Measurements from ENCODE around the gene TRABD2B. TPM values are rescaled to one million over a fixed set of nuclear protein-coding genes. Genes with fewer than 3 reads are reported as not detected.

Gene TRABD2B
- total and polyA plus RNA-seq, 2 of the 13 experiments (the other 11 are each of a cell fraction or from before 2014, with no cell fraction given): 0.04 TPM; not detected in 1

GRCh38 chr1:47866601-47867437 lies 130.4 kb downstream of the TRABD2B start (continued):
- no peak for TF ChIP-seq ZNF335 (CRISPR knock-in tag; IDR thresholded peaks at IDR 0.05)
- peak; percentile 16; the same call in 1 of the 2 replicates for TF ChIP-seq RBFOX2 (IDR thresholded peaks at IDR 0.05; ENCODE audit: low read depth, low read length)
- TF ChIP-seq ATF7-NPFF (CRISPR knock-in tag; IDR thresholded peaks at IDR 0.05; ENCODE audit: low read depth): no peak
- 0 out of 2 replicates have a peak, but pooled peaks have one; percentile 40 for TF ChIP-seq PATZ1 (CRISPR knock-in tag; IDR thresholded peaks at IDR 0.05)
- TF ChIP-seq ZBTB40 (IDR thresholded peaks at IDR 0.05): no peak
- TF ChIP-seq ZBTB40 (CRISPR knock-in tag; IDR thresholded peaks at IDR 0.05): 0 out of 2 replicates have a peak, but pooled peaks have one; percentile 41
- peak; percentile 60 for TF ChIP-seq ZNF687 (CRISPR knock-in tag; IDR thresholded peaks at IDR 0.05)
- TF ChIP-seq MYPOP (CRISPR knock-in tag; IDR thresholded peaks at IDR 0.05): 0 out of 2 replicates have a peak, but pooled peaks have one; percentile 20
- peak; percentile 97 for TF ChIP-seq ETV5 (CRISPR knock-in tag; IDR thresholded peaks at IDR 0.05; ENCODE audit: borderline replicate concordance)
